Muscle of leg (tissue), 11 donors: ENCODE data around the gene ZBTB20. TPM values are rescaled to one million over a fixed set of nuclear protein-coding genes. Genes with fewer than 3 reads are reported as not detected.

Experiments
- DNase-seq: peaks from one replicate; pipeline ENCODE4 v3.0.0; 2013
- H3K27ac ChIP-seq: one replicate; pipeline ENCODE4 v1.5.1; 2013; ENCODE audit warnings: mild to moderate bottlenecking, low read length, control low read depth
- H3K27me3 ChIP-seq: one replicate; pipeline ENCODE4 v1.6.1; 2013; ENCODE audit warnings: low read length; ENCODE audit not compliant: control insufficient read depth, insufficient read depth
- H3K36me3 ChIP-seq: one replicate; pipeline ENCODE4 v1.6.1; 2013; ENCODE audit warnings: low read length; ENCODE audit not compliant: control insufficient read depth, insufficient read depth
- H3K4me1 ChIP-seq: one replicate; pipeline ENCODE4 v1.6.1; 2013; ENCODE audit warnings: low read length; ENCODE audit not compliant: control insufficient read depth, insufficient read depth
- H3K4me3 ChIP-seq: one replicate; pipeline ENCODE4 v1.5.1; 2013; ENCODE audit warnings: low read length, control low read depth
- H3K9me3 ChIP-seq: replicated peaks from 2 replicates; pipeline ENCODE4 v1.6.1; 2013; ENCODE audit warnings: low read depth, low read length; ENCODE audit not compliant: control insufficient read depth
- WGBS: methylation state at CpG from one replicate; pipeline ENCODE4 v1.1.5; 2013; ENCODE audit warnings: missing lambda C conversion rate; ENCODE audit not compliant: insufficient coverage; 5-methylcytosine and 5-hydroxymethylcytosine counted together
- polyA plus RNA-seq, 8 donors: library from polyadenylated mRNA; unstranded; fragments of 120-200 nt; gene quantifications; one replicate each; pipeline versions ENCODE4 v1.2.1 to v1.2.3, GENCODE V29; 2013; ENCODE audit warnings: inconsistent platforms in 1 of 8, low replicate concordance in 1 of 8; ENCODE audit not compliant: insufficient read length in 8 of 8, insufficient read depth in 1 of 8
- total RNA-seq: library from RNA; stranded (reverse); fragments of 120-200 nt; gene quantifications from one replicate; pipeline ENCODE4 v1.2.4, GENCODE V29; 2013

ZBTB20 gene
- total and polyA plus RNA-seq, 9 donors = 1.0 to 16.6 (median 2.8) TPM

GRCh38 chr3:114502204-114502603 is 644.9 kb downstream of the ZBTB20 start:
- DNase-seq = no peak
- H3K9me3 ChIP-seq = no peaks in the 10 kb centered on the region
- WGBS = no CpG with 5 or more reads among the region's 1 CpG
- no peaks in the 10 kb centered on the region for H3K4me1 ChIP-seq
- H3K27ac ChIP-seq = no peak overlapping the region
- H3K36me3 ChIP-seq = no peaks in the 10 kb centered on the region
- no peak overlapping the region for H3K4me3 ChIP-seq
- H3K27me3 ChIP-seq = no peaks in the 10 kb centered on the region

- peaks cover 2% of the 10 kb centered on the region for H3K4me1 ChIP-seq
- WGBS = no CpG with 5 or more reads among the region's 2 CpGs
- H3K4me3 ChIP-seq = no peak overlapping the region
- H3K36me3 ChIP-seq = no peaks in the 10 kb centered on the region
- no peaks in the 10 kb centered on the region for H3K27me3 ChIP-seq
- peak; percentile 55 for DNase-seq
- H3K27ac ChIP-seq = no peak overlapping the region
- no peaks in the 10 kb centered on the region for H3K9me3 ChIP-seq
Measured at GRCh38 chr3:114499976-114500375, 647.1 kb downstream of the ZBTB20 start.

GRCh38 chr3:114498539-114499370 is 648.3 kb downstream of the ZBTB20 start:
- Histone ChIP-seq H3K4me1 (peaks cover 2% of the 10 kb centered on the region), H3K4me3 (no peak overlapping the region), H3K27ac (no peak overlapping the region), H3K36me3 (no peaks in the 10 kb centered on the region), H3K9me3 (no peaks in the 10 kb centered on the region), H3K27me3 (no peaks in the 10 kb centered on the region)
- WGBS = 100% methylated on average over 1 of the region's 8 CpGs
- DNase-seq = no peak

GRCh38 chr3:114496874-114497273 is 650.2 kb downstream of the ZBTB20 start:
- Histone ChIP-seq H3K36me3 (no peaks in the 10 kb centered on the region), H3K27me3 (no peaks in the 10 kb centered on the region), H3K9me3 (no peaks in the 10 kb centered on the region), H3K27ac (no peak overlapping the region), H3K4me1 (peaks cover 2% of the 10 kb centered on the region), H3K4me3 (no peak overlapping the region)
- no CpG with 5 or more reads among the region's 2 CpGs for WGBS
- DNase-seq = no peak

GRCh38 chr3:114496466-114496865 is 650.6 kb downstream of the ZBTB20 start:
- no peaks in the 10 kb centered on the region for H3K36me3 ChIP-seq
- peaks cover 2% of the 10 kb centered on the region for H3K4me1 ChIP-seq
- H3K4me3 ChIP-seq = no peak overlapping the region
- DNase-seq = no peak
- no peaks in the 10 kb centered on the region for H3K9me3 ChIP-seq
- 88% methylated on average over 1 of the region's 3 CpGs for WGBS
- H3K27ac ChIP-seq = no peak overlapping the region
- no peaks in the 10 kb centered on the region for H3K27me3 ChIP-seq

- DNase-seq = peak; percentile 31
- Histone ChIP-seq H3K4me1 (peaks cover 2% of the 10 kb centered on the region), H3K27ac (no peak overlapping the region), H3K36me3 (no peaks in the 10 kb centered on the region), H3K27me3 (no peaks in the 10 kb centered on the region), H3K4me3 (no peak overlapping the region), H3K9me3 (no peaks in the 10 kb centered on the region)
- WGBS = 80% methylated on average over 1 of the region's 1 CpG
Measured at GRCh38 chr3:114496021-114496434, 651.1 kb downstream of the ZBTB20 start.

- no peaks in the 10 kb centered on the region for H3K27me3 ChIP-seq
- no CpG with 5 or more reads among the region's 1 CpG for whole genome bisulfite sequencing
- H3K27ac ChIP-seq = no peak overlapping the region
- no peak for DNase-seq
- H3K4me1 ChIP-seq = peaks cover 2% of the 10 kb centered on the region
- H3K9me3 ChIP-seq = no peaks in the 10 kb centered on the region
- H3K4me3 ChIP-seq = no peak overlapping the region
- no peaks in the 10 kb centered on the region for H3K36me3 ChIP-seq
Measured at GRCh38 chr3:114494498-114494897, 652.6 kb downstream of the ZBTB20 start.

- WGBS = no CpG with 5 or more reads among the region's 1 CpG
- Histone ChIP-seq H3K27me3 (no peaks in the 10 kb centered on the region), H3K9me3 (no peaks in the 10 kb centered on the region), H3K36me3 (no peaks in the 10 kb centered on the region), H3K27ac (no peak overlapping the region), H3K4me3 (no peak overlapping the region), H3K4me1 (no peaks in the 10 kb centered on the region)
- no peak for DNase-seq
Measured at GRCh38 chr3:114490829-114491228, 656.3 kb downstream of the ZBTB20 start.

- WGBS = no CpG with 5 or more reads among the region's 8 CpGs
- Histone ChIP-seq H3K36me3 (no peaks in the 10 kb centered on the region), H3K9me3 (no peaks in the 10 kb centered on the region), H3K27ac (no peak overlapping the region), H3K4me1 (no peaks in the 10 kb centered on the region), H3K4me3 (no peak overlapping the region), H3K27me3 (no peaks in the 10 kb centered on the region)
- no peak for DNase-seq
Measured at GRCh38 chr3:114487502-114487901, 659.6 kb downstream of the ZBTB20 start.

- Histone ChIP-seq H3K27ac (no peak overlapping the region), H3K27me3 (no peaks in the 10 kb centered on the region), H3K4me1 (no peaks in the 10 kb centered on the region), H3K9me3 (no peaks in the 10 kb centered on the region), H3K4me3 (no peak overlapping the region), H3K36me3 (no peaks in the 10 kb centered on the region)
- no CpG with 5 or more reads among the region's 3 CpGs for WGBS
- peak; percentile 36 for DNase-seq
Measured at GRCh38 chr3:114484919-114485318, 662.2 kb downstream of the ZBTB20 start.
